ENCODE data around the gene HINT2.
A peak's percentile ranks its signal among the peaks of the same experiment; 100 is the strongest.

The HINT2 gene

GRCh38 chr9:35826071-35826701, 11.3 kb upstream of the HINT2 start:
- no peak overlapping the region for H3K4me3 ChIP-seq (replicated peaks; ENCODE audit: low read depth, low read length)
- no peak for DNase-seq (ENCODE audit: extremely low read depth, low read depth)
- TF ChIP-seq CTCF (IDR thresholded peaks at IDR 0.05; ENCODE audit: low read depth, low read length, missing control alignments): peak; percentile 80

GRCh38 chr9:35822926-35823325, 8.1 kb upstream of the HINT2 start:
- no peak for TF ChIP-seq CTCF (IDR thresholded peaks at IDR 0.05; ENCODE audit: low read depth, low read length, missing control alignments)
- no peak for DNase-seq (ENCODE audit: extremely low read depth, low read depth)
- H3K4me3 ChIP-seq (replicated peaks; ENCODE audit: low read depth, low read length): no peak overlapping the region

- DNase-seq (ENCODE audit: extremely low read depth, low read depth): no peak
- no peak overlapping the region for H3K4me3 ChIP-seq (replicated peaks; ENCODE audit: low read depth, low read length)
- TF ChIP-seq CTCF (IDR thresholded peaks at IDR 0.05; ENCODE audit: low read depth, low read length, missing control alignments): no peak
Measured at GRCh38 chr9:35820076-35820475, 5.2 kb upstream of the HINT2 start.

GRCh38 chr9:35818341-35818740, 3.5 kb upstream of the HINT2 start:
- DNase-seq (ENCODE audit: extremely low read depth, low read depth): no peak
- TF ChIP-seq CTCF (IDR thresholded peaks at IDR 0.05; ENCODE audit: low read depth, low read length, missing control alignments): no peak

GRCh38 chr9:35816708-35817107, 1.9 kb upstream of the HINT2 start:
- no peak for DNase-seq (ENCODE audit: extremely low read depth, low read depth)
- no peak overlapping the region for H3K4me3 ChIP-seq (replicated peaks; ENCODE audit: low read depth, low read length)
- peak; percentile 8 for TF ChIP-seq CTCF (IDR thresholded peaks at IDR 0.05; ENCODE audit: low read depth, low read length, missing control alignments)

More at GRCh38 chr9:35818341-35818740, 3.5 kb upstream of the HINT2 start:
- no peak overlapping the region for H3K4me3 ChIP-seq (replicated peaks; ENCODE audit: low read depth, low read length)

GRCh38 chr9:35814106-35814840, 569 bp downstream of the HINT2 start:
- H3K4me3 ChIP-seq (replicated peaks; ENCODE audit: low read depth, low read length): peak overlapping the region; percentile 79
- DNase-seq (ENCODE audit: extremely low read depth, low read depth): no peak
- TF ChIP-seq CTCF (IDR thresholded peaks at IDR 0.05; ENCODE audit: low read depth, low read length, missing control alignments): no peak
